NCI-H345 treated with DMSO at 0.1 percent for 48 hours (cell line): ENCODE data around the gene KLK14.

Experiments
- DNase-seq: peaks from one replicate; lab custom pipeline; 2025; ENCODE audit not compliant: unreplicated experiment; lab: John Stamatoyannopoulos, UW

The KLK14 gene

DNA sequence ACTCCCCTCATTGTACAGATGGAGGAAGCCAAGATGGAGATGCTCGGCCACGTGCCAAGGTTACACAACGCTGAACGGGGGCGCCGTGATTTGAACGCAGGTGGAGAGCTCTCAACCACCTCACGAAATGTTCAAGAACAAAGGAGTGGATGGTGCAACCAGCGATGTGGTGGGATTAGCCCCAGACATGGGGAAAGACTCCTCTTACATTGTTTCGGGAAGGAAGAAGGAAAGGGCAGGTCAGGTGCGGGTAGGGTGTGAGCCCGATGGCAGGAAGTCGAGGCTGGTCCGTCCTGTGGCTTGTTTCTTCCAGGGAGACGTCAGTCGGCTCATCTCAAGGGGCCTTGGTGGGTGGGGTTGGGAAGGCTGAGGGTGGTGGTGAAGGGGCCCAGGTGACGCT lies 7.1 kb upstream of the KLK14 start:
- no peak for DNase-seq

DNA sequence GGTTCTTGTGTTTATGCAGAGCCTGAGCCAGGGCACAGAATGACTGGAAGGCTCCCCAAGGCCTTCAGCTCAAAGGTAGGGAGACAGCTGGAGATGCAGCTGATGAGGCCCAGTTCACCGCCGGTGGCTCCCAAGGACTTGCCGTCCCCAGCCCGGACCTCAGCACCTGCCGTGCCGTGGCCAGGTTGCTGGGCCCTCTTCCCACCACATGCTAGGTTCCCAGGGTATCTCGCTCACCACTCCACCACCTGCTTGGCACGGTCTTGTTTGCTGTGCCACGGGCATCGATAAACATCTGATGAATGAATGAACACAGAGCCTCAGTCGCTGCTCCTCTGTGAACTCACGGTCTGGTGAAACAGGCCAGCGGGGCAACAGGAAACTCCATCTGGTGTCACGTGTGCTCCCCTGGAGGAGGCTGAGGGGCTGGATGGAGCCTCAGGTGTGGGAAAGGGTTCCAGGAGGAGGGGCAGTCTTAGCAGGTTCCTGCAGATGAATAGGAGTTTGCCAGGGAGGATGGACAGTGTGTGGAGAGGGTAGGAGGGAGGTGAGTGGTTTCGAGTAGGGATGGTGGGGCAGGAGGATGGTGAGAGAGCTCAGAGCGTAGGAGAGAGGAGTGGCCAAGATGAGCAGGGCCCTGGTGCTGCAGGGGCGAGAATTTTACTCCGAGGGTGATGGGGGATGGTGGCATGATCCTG lies 3.6 kb upstream of the KLK14 start:
- DNase-seq = no peak

DNA sequence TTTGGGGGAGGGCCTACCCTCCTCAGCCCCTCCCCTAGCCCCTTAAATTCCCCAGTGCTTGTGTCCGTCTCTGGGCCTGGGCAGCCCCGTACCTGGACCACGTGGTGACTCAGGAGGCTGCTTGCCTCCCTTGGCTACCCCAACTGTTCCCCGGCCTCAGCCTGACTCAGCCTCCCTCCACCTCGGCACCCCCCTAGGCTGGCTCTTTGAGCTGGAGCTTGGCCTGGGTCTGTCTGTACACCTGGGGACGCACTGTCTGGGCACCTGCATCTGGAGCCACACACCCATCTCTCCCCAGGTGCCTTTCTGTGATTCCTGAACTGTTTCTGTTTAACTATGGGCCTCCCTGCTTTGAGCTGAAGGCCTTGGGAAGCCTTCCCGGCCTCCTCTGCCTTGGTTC lies 1.8 kb upstream of the KLK14 start:
- DNase-seq = no peak

DNA sequence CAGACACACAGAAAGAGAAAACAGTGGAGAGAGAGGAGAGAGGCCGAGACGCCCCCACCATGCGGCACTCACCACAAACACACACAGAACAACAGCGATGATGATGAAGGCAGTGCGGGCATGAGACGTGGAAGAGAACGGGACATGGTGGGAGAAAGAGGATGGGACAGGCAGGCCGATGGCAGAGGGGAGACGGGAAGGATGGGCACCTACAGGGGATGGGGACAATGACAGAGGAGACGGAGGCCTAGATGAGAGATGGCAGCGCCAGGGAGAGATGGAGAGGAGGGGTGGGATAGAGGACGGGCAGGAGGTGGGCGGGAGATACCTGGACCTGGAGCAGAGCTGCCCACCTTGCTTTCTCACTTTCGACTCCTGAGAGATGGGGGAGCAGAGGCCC lies 1.1 kb upstream of the KLK14 start:
- DNase-seq = no peak

DNA sequence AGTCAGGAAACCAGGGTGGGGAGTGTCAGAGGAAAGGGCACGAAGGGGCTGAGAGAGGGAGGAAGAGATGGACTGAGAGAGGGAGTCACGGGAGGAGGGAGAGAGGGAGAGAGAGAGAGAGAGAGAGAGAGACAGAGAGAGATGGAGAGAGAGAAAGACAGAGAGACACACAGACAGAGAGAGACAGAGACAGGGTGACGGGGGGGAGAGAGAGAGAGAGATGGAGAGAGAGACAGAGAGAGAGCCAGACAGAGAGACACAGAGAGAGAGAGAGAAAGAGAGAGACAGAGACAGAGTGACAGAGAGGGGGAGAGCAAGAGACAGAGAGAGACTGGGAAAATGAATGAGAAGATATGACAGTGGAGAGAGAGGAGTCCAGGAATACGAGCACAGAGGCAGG lies 494 bp upstream of the KLK14 start:
- DNase-seq = no peak

DNA sequence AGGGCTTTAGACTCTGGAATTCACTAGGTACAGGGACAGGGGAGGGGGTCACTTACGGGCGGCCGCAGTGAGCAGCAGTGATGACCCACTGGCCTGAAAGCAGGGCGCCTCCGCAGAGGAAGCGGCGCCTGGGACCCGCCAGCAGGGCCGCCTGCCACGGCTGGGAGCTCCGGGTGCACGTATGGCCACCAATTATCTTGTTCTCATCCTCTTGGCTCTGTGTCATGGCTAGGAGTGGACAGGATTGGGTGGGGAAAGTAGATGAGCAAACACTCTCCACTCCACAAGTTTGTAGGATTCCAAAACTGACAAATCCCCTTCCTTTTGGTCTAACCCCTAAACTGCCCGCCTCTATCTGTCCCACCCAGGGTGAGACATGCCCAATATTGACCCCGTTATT lies 1.2 kb downstream of the KLK14 start:
- DNase-seq = no peak

DNA sequence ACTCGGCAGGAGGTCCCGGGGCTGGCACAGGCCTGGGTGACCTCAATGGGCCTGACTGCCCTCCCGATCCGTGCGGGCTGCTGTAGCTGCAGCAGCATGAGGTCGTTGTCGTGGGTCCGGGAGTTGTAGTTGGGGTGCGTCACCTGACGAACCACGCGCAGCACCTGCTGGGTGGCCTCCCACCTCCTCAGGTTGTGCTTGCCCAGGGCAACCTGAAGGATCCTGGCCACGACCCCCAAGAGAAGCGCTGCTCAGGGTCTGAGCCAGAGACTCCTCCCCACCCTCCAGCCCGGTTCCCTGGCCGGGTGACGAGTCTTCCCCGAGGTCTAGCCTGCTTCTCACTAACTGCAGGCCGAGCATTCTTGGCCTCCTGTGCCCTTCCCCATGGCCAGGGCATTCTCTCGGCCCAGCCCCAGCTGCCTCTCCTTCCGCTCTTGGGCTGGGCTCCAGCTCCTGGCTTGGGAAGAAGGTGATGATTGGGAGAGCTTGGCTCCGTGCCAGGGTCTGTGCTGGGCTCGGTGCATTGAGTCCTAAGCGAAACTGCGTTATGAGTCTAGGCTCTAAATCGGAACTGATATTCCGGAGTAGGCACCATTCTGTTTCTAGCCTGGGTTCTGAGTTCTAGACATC lies 3.1 kb downstream of the KLK14 start:
- no peak for DNase-seq

DNA sequence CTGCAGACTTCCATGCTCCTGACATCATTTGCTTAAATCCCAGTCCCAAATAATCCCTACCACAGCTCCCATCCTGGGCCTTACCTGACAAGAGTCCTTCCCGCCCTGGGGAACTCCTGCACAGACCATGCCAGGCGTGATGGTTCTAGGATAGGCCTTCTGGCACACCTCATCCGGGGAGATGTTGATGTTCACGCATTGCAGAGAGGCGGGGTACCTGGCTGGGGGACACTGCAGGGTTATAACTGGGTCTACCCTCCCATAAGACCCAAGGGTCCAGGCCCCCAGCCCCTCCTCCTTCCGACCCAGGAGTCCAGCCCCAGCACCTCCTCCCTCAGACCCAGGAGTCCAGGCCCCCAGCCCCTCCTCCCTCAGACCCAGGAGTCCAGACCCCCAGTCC lies 4.0 kb downstream of the KLK14 start:
- no peak for DNase-seq

DNA sequence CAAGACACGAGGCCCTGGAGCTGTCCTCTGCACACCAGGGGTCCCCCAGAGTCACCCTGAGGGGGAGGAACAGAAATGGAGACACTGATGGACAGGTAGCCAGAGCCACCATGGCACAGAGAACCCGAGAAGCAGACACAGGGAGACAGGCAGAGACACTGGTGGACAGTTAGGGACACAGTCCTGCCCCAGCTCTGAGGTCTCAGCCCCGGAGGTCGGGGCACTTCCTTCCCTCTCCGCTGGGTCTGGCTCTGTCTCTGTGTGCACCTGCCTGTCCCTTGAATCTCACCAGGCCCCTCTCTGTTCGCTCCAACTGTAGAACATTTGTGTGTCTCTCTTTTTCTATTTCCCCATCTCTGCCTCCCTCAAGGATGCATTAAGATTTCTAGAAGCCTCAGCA lies 4.6 kb downstream of the KLK14 start:
- DNase-seq = no peak

DNA sequence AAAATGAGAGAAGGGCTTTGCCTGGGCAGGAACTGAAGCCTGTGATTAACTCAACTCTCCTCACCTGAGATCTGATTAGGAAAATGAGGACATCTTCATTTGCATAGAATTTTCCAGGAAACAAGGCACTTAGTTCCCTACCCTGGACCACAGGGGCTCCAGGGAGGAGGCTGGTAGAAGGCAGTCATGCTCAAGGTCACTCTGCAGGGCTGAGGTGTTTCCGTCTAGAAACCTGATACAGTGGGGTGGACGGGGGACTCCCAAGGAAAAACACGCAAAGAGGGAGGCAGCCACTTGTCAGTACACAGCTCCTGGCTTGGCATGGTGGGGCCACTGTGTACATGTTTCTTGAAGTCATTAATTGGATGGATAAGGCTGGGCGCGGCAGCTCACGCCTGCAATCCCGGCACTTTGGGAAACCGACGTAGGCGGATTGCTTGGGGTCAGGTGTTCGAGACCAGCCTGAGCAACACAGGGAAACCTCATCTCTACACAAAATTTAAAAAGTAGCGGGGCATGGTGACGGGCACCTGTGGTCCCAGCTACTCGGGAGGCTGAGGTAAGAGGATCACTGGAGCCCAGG lies 6.0 kb downstream of the KLK14 start:
- no peak for DNase-seq

DNA sequence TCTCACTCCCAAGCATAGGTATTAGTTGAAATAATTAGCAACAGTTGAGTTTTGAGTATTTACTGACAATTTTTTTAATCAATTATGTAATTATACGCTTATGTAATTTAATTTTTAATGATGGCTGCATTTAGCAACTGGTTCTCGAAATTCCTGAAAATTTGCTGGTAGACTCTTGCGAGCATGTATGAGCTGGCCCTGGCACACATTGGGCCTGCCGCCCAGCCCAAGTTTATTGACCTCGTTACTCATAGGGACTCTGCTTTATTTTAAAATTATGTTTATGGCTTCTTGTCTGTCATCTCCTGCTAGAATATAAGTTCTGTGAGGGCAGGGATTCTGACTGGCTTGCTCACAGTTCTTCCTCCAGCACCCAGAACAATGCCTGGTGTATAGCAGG lies 6.7 kb downstream of the KLK14 start:
- no peak for DNase-seq

DNA sequence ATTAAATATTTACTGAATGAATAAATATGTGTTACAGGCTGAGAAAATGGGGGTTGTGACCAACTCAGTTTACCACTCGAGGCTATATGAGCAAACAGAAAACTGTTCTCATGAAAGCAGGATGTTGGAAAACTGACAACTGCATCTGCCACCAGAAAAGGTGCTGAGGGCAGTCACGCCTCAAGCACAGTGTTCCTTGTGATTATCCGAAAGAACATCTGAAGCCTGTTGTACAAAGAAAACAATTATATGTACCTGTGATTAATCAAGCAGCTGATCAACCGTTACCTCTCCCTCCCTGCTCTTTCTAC lies 11.6 kb downstream of the KLK14 start:
- DNase-seq = no peak

DNA sequence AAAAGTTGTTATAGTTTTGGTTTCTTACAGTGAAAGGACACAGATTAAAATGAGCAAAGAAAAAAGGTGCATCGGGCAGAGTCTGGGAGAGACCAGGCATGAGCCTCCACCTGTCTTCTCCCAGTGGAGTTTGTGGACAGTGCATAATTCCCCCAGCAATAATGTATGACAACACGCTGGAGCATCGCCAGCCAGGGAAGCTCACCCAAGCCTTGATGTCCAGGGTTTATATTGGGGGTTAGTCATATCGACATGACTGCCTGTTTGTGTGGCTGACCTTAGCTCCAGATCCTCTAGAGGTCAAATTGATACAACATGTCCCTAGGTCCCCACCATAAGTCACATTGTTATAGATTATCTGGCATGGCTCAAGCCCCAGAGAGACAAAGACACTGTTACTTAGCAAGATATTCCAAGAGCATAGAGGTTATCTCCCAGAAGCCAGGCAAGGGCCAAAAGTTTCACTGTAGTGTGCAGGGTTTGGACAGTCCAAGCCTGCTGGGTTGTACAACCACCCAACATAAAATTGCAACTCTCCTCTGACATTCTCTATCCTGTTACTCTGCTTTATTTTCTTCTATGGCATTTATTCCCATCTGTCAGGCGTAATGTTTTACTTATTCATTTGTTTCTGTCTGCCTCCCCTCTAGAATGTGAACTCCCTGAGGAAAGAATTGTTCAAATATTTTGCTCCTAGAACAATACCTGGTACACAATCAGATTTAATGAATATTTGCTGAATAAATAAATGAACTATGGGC lies 12.2 kb downstream of the KLK14 start:
- no peak for DNase-seq

DNA sequence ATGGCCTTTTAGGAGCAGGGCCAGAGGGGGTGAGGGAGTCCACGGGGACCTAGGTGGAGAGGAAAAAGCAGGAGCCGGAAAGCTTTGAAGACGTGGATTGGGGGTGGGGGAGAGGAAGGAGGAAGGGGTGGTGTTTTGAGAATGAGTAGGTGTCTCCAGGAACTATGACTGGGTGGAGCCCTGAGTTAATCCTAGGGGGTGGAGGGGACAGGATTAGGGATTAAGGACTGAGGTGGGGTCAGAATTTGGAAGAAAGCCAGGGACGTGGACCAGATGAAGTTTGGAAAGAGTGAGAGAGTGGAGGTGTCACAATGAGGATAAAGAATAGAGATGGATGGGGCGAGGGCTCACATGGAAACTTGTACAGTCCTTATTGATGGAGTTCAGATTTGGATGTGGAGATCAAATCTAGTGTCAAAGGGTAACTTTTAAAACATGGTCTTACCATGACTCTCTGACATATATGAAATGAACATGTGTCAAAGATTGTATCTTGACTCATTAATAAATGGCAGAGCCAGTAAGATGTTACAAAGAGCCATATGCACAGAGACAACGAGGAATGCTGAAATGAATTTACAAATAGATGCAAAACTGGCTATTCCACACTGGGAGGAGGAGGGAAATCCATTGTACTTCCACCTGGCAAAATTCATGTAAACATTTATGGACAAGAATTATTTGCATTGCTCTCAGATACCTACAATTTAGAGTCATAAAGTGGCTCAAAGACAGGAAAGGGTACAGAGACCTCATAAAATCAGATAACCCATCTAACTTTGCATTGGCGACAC lies 16.1 kb downstream of the KLK14 start:
- no peak for DNase-seq

DNA sequence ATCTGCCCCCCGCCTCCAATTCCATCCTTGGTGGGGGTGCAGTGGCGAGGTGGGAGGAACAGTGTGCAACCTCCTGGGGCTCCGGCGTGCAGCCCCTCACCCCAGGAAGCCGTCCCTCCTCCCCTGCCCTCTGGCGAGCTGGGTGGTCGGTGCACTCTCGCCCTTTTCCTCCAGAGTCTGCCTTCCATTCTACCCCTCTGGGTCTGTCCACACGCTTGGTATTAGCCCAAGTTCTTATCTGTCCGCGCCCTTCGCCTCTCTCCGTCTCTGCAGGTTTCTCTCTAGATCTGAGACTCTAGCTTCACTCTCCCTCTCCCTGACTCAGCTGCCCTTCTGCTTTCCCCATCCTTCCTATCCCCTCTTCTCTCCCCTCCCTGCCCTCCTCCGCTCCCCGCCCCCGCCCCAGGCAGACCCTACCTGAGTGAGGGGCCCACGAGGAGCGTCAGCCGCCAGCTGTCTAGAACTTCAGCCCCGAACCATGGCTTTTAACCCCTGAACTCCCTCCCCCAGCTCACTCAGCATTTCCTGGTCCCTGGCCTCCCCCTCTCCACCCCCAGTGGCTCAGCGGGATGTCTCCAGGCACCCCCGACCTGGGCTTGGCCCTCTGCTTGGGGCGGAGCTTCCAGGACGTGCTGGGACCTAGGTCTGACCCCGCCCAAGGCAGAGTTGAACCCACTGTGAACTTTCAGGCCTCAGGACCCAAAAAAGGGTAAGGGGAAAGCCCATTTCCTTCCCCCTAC lies 17.3 kb downstream of the KLK14 start:
- DNase-seq = no peak

DNA sequence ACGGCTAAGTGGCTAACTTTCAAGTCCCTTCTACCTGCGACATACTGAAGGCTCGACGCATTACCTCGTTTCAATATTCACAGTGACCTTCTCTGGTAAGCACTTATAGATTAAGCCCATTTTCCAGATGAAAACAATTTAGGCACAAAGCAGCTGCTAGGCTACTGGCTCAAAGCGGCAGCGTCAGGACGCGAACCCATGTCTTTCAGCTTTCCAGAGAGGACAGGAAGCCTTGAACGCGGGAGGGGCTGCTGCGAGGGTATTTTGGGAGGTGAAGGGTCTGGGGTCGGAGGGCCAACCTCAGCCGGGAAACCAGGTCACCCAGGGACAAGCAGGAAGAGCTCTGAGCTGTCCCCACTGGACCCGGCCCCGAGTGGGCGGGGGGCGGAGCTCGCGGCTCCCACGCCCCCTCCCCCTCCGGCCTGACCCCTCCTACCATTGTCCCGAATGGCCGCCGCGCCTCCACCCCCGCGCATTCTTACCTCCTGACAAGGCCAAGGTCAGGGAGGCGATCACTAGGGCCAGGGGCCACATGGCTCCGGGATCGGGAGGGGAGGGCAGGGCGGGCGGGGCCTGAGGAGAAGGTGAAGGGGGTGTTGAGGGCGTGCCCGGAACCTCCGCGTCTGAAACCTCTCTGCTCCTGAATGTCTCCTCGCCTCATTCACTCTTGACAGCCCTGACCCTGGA lies 18.0 kb downstream of the KLK14 start, which contains the start of gene KLK13:
Gene KLK13, minus strand, starts transcription at position 559 of the 687 bp plus-strand sequence. Its CDS starts 25 bp downstream, at position 534.
- no peak for DNase-seq

DNA sequence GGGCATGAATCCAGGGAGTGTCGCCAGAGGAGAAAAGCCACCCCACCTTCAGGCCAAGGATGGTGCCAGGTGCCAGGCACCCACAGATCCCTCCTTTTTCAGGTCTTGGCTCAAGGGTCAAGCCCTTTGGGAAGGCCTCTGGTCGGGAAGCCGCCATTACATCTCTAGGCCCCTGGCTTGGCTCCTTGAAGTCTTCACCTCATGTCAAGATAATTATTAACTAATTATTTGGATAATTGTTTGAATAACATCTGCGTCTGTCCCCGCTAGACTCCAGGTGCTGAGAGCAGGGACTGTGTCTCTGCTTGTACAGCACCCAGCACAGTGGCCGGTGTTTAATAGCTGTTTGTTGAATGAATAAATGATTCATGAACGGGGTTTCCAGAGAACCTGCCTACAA lies 19.0 kb downstream of the KLK14 start:
- no peak for DNase-seq

DNA sequence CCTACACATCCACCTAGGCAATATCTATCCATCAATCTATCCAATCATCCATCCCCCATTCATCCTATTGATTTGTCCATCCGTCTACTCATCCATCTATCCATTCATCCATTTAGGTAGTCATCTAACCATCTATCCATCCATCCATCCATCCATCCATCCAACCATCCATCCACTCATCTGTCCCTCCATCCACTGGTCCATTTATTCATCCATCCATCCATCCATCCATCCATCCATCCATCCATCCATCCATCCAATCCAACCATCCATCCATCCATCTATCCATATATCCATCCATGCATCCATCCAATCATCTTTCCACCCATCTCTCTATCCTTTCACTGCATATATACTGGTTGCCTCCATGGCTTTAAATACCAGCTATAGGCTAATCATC lies 21.7 kb downstream of the KLK14 start:
- no peak for DNase-seq

DNA sequence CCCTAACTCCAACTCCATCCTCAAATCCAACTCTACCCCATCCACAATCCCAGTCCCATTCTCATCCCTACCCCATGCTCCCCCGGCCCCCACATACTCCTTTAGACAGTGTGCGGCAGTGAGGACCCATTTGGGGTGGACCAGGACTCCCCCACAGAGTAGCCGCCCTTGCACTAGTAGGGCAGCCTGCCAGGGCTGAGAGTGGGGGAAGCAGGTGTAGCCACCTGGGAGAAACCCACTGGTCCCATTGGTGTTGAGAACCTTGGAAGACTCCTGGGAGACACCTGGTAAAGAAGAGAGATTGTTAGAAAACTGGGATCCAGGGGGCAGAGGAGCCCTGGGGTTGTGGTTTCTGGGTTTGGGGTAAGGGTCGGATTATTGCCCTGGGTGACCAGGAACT lies 22.4 kb downstream of the KLK14 start:
- no peak for DNase-seq

DNA sequence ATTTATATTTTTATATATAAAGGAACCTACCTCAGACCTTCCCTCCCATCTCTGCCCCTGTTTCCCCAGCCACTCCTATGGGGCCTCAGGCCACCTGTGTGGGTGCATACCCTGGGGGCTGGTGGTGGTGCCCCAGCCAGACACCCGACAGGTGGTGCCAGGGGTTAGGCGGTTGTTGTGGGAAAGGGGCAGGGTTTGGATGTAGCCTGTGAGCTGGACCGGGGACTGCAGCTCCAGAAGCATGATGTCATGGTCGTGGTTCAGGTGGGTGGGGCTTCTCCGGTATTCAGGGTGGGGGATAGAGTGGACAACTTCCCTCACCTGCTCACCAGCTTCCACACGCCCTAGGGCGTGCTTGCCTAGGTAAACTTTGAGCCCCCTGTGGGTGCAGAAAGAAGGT lies 23.0 kb downstream of the KLK14 start:
- no peak for DNase-seq
